HG03064 (cell line): ENCODE results near the gene ATP5ME.
A peak's percentile ranks its signal among the peaks of the same experiment; 100 is the strongest.
"Not testable (repeated sequence)": the region's sequence is repeated elsewhere in the genome, so short reads cannot be mapped to it uniquely, and the experiment has no call there.

Experiments
- ATAC-seq: cut with Tn5 transposase; IDR thresholded peaks from one replicate; pipeline ENCODE4 v1.9.1; 2021; ENCODE audit warnings: low read depth; ENCODE audit not compliant: unreplicated experiment

ATP5ME gene

GRCh38 chr4:671769-672168 is 2.3 kb downstream of the ATP5ME start:
- no peak for ATAC-seq

- ATAC-seq, result not testable (repeated sequence)
Measured at GRCh38 chr4:669806-670559, 4.1 kb downstream of the ATP5ME start.

- ATAC-seq, result not testable (repeated sequence)
Measured at GRCh38 chr4:668219-668618, 5.9 kb downstream of the ATP5ME start.

- ATAC-seq, result no peak
Measured at GRCh38 chr4:667545-667925, 6.5 kb downstream of the ATP5ME start.

GRCh38 chr4:666822-667544 is 7.1 kb downstream of the ATP5ME start:
- ATAC-seq, result no peak

GRCh38 chr4:666436-666810 is 7.7 kb downstream of the ATP5ME start:
- no peak for ATAC-seq

- ATAC-seq, result no peak
Measured at GRCh38 chr4:665751-666435, 8.2 kb downstream of the ATP5ME start.

GRCh38 chr4:665381-665750 is 8.7 kb downstream of the ATP5ME start:
- no peak for ATAC-seq

- no peak for ATAC-seq
Measured at GRCh38 chr4:664713-665231, 9.3 kb downstream of the ATP5ME start.

- peak; percentile 72 for ATAC-seq
Measured at GRCh38 chr4:663438-664428, 10.3 kb downstream of the ATP5ME start.

- no peak for ATAC-seq
Measured at GRCh38 chr4:663046-663437, 11.0 kb downstream of the ATP5ME start.

GRCh38 chr4:661881-662761 is 12.0 kb downstream of the ATP5ME start:
- no peak for ATAC-seq

GRCh38 chr4:661231-661630 is 12.8 kb downstream of the ATP5ME start:
- no peak for ATAC-seq

- no peak for ATAC-seq
Measured at GRCh38 chr4:660401-660800, 13.7 kb downstream of the ATP5ME start.

- no peak for ATAC-seq
Measured at GRCh38 chr4:659851-660250, 14.2 kb downstream of the ATP5ME start.

GRCh38 chr4:658681-659667 is 15.1 kb downstream of the ATP5ME start:
- ATAC-seq, result no peak

GRCh38 chr4:657834-658667 is 16.0 kb downstream of the ATP5ME start:
- ATAC-seq, result no peak
